Measurements from ENCODE around the gene GPHN. TPM values are rescaled to one million over a fixed set of nuclear protein-coding genes. Genes with fewer than 3 reads are reported as not detected.

GPHN gene
- total RNA-seq, 1 experiment from 2014 or later = 34.9 TPM

- CTCF ChIA-PET = interaction anchor here (1.3 kb wide), 1 partner anchor 11 kb away, joined by 3 read pairs; no protein-coding TSS in a partner anchor
- Mint-ChIP-seq H3K27ac (ENCODE audit: unreplicated experiment) (no peak within 1 kb of the TSS), H3K9me3 (ENCODE audit: low read depth, unreplicated experiment) (no peaks in the 10 kb centered on the region), H3K4me3 (ENCODE audit: low read depth, unreplicated experiment) (no peak within 1 kb of the TSS), H3K4me1 (ENCODE audit: low read depth, unreplicated experiment) (peaks cover 11% of the 10 kb centered on the region), H3K27me3 (ENCODE audit: unreplicated experiment) (no peaks in the 10 kb centered on the region), H3K36me3 (ENCODE audit: insufficient read depth, unreplicated experiment) (no peaks in the 10 kb centered on the region)
- DNase-seq = no peak
- BruUV-seq (replicated peaks) = no TSS peak
- TF ChIP-seq CTCF (IDR thresholded peaks at IDR 0.05; ENCODE audit: unreplicated experiment) = no peak
- intact Hi-C loops (cut with micrococcal nuclease; ENCODE audit: unreplicated experiment) = no loop called here
These were observed 22.0 kb upstream of the GPHN start, which contains the start of gene CCDC196 for GRCh38 chr14:66485910-66486421. CCDC196 (plus strand) TSS chr14:66486371; CDS start chr14:66486503, 132 bp downstream.

DNA sequence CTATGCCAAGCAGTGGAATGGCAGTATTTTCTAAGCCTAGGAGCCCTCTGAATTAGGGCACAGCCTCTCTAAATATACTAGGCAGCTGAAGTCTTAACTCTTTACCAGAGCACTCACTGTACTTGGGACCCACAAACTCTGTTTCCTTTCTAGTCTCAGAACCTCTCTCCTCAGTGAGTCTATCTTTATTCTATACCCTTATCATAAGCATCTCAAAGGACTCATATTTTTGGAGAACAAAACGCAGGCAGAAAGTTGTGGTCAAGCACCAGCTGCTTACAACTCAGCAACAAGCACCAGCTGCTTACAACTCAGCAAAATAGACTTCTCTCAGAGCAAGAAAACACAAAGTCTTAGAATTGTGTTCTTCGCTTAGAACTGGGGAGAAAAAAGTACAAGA lies 20.8 kb upstream of the GPHN start:
- Mint-ChIP-seq H3K27ac (ENCODE audit: unreplicated experiment) (no peak overlapping the region), H3K4me3 (ENCODE audit: low read depth, unreplicated experiment) (no peak overlapping the region), H3K27me3 (ENCODE audit: unreplicated experiment) (no peaks in the 10 kb centered on the region), H3K36me3 (ENCODE audit: insufficient read depth, unreplicated experiment) (no peaks in the 10 kb centered on the region), H3K4me1 (ENCODE audit: low read depth, unreplicated experiment) (peaks cover 11% of the 10 kb centered on the region), H3K9me3 (ENCODE audit: low read depth, unreplicated experiment) (no peaks in the 10 kb centered on the region)
- no peak for DNase-seq
- CTCF ChIA-PET = interaction anchor here (0.6 to 1.3 kb wide), 2 partner anchors 10 to 27 kb away, joined by 3 read pairs; no protein-coding TSS in a partner anchor
- no TSS peak for BruUV-seq (replicated peaks)
- no peak for TF ChIP-seq CTCF (IDR thresholded peaks at IDR 0.05; ENCODE audit: unreplicated experiment)
- intact Hi-C loops (cut with micrococcal nuclease; ENCODE audit: unreplicated experiment) = no loop called here

GRCh38 chr14:66490143-66491111 lies 17.5 kb upstream of the GPHN start:
- CTCF ChIA-PET = no interaction called here
- Mint-ChIP-seq H3K9me3 (ENCODE audit: low read depth, unreplicated experiment) (no peaks in the 10 kb centered on the region), H3K36me3 (ENCODE audit: insufficient read depth, unreplicated experiment) (no peaks in the 10 kb centered on the region), H3K4me1 (ENCODE audit: low read depth, unreplicated experiment) (no peaks in the 10 kb centered on the region), H3K4me3 (ENCODE audit: low read depth, unreplicated experiment) (no peak overlapping the region), H3K27ac (ENCODE audit: unreplicated experiment) (no peak overlapping the region), H3K27me3 (ENCODE audit: unreplicated experiment) (no peaks in the 10 kb centered on the region)
- TF ChIP-seq CTCF (IDR thresholded peaks at IDR 0.05; ENCODE audit: unreplicated experiment) = no peak
- intact Hi-C loops (cut with micrococcal nuclease; ENCODE audit: unreplicated experiment) = no loop called here
- DNase-seq = no peak
- BruUV-seq (replicated peaks) = no TSS peak

- BruUV-seq (replicated peaks) = no TSS peak
- CTCF ChIA-PET = no interaction called here
- intact Hi-C loops (cut with micrococcal nuclease; ENCODE audit: unreplicated experiment) = loop anchor here (2.0 kb wide), 1 partner anchor 169 kb away; no protein-coding TSS in a partner anchor
These were observed 14.2 kb upstream of the GPHN start for GRCh38 chr14:66493750-66494149.

More at GRCh38 chr14:66493750-66494149, 14.2 kb upstream of the GPHN start:
- no peak for TF ChIP-seq CTCF (IDR thresholded peaks at IDR 0.05; ENCODE audit: unreplicated experiment)
- Mint-ChIP-seq H3K36me3 (ENCODE audit: insufficient read depth, unreplicated experiment) (no peaks in the 10 kb centered on the region), H3K27me3 (ENCODE audit: unreplicated experiment) (no peaks in the 10 kb centered on the region), H3K4me3 (ENCODE audit: low read depth, unreplicated experiment) (no peak overlapping the region), H3K27ac (ENCODE audit: unreplicated experiment) (no peak overlapping the region), H3K9me3 (ENCODE audit: low read depth, unreplicated experiment) (no peaks in the 10 kb centered on the region), H3K4me1 (ENCODE audit: low read depth, unreplicated experiment) (no peaks in the 10 kb centered on the region)
- no peak for DNase-seq

Measured in Calu3 (cell line).